ENCODE results near the gene LMTK2.

The LMTK2 gene

DNA sequence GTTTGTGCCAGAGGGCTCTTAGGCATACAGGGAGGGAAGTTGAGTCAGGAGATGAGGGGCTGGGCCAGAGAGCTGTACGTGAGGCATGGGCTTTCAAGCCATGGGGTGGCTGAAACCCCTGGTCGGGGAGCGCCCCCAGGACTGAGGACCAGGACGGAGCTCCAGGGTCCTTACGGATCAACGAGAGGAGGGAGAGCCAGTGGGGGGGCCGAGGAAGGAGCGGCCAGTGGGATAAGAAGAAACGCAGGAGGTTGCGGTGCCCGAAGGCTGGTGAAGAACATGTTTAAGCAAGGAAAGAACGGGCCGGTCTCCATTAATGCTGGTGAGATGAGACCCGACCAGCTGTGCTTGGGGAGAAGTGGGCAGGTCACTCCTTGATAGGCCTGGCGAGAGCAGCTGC is 61.0 kb downstream of the LMTK2 start:
- TF ChIP-seq, protein P1, sequence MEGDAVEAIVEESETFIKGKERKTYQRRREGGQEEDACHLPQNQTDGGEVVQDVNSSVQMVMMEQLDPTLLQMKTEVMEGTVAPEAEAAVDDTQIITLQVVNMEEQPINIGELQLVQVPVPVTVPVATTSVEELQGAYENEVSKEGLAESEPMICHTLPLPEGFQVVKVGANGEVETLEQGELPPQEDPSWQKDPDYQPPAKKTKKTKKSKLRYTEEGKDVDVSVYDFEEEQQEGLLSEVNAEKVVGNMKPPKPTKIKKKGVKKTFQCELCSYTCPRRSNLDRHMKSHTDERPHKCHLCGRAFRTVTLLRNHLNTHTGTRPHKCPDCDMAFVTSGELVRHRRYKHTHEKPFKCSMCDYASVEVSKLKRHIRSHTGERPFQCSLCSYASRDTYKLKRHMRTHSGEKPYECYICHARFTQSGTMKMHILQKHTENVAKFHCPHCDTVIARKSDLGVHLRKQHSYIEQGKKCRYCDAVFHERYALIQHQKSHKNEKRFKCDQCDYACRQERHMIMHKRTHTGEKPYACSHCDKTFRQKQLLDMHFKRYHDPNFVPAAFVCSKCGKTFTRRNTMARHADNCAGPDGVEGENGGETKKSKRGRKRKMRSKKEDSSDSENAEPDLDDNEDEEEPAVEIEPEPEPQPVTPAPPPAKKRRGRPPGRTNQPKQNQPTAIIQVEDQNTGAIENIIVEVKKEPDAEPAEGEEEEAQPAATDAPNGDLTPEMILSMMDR (IDR thresholded peaks at IDR 0.05; ENCODE audit: insufficient read depth, missing control alignments): no peak
- DNase-seq (ENCODE audit: insufficient read length, low spot score): no peak
- FAIRE-seq: no peak

DNA sequence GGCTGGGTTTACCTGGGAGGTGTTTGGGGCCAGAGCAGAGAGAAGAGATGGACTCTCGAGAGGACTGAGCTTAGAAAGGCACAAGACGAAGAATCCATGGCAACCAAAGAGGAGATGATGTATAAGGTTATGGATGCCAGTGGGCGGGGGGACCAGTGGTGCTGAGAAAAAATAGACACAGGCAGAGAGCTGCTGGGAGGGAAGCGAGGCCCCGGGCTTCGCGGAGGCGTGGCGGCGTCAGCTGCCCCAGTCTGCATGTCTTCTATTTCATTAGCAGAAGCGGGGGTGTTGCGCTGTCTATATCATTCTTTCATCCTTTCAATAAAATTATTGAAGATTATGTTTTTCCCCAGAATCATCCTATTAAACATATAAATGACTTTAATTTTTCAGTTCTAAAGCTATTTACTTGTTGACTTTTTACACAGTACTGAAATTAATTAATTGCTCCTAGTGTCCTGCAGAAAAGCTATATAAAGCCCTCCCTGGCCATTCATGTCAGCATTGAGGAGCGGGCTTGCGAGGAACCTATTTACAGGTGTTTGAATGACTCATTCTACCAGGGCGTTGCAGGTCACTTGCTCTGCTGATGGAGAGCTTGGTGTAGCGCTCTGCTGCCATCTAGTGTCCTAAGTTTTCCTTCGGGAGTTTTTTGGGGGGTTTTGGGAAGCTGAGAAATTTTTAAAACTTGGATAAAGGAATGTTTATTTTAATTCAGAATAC is 61.7 kb downstream of the LMTK2 start:
- DNase-seq (ENCODE audit: insufficient read length, low spot score): no peak
- TF ChIP-seq, protein P1 (IDR thresholded peaks at IDR 0.05; ENCODE audit: insufficient read depth, missing control alignments): peak; percentile 68
- no peak for FAIRE-seq

DNA sequence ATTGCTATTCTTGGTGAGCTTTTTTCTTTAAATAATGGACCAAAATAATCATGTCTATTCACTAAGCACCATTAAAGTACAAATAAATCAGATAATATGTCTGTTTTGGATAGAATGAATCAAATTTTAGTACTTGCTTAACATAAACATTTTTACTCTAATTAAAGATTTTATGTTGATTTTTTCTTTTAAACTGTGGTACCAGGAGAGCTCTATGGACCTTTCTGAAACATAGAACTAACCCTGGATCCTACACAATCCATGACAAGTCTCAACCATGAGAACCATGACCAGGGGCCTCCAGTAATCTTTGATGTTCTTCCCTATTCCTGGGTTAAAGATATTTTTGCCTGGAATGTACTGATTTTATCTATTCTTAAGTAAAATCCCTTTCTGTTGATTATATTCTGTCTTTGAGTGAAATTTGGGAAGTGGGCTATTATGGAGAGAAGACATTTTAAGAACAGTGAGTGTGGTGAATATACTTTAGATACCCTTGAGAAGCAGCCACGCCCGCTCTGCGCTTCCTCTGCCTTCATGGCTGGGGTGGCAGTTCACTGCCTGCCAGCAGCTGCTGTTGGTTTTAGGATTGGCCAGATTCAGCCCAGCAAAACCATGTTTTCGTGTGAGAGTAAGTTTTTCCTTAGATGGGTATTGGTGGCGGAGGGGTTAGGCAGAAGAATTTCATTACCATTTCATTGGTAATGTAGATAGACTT is 62.4 kb downstream of the LMTK2 start:
- TF ChIP-seq, protein P1 (IDR thresholded peaks at IDR 0.05; ENCODE audit: insufficient read depth, missing control alignments): no peak
- FAIRE-seq (no peak), DNase-seq (ENCODE audit: insufficient read length, low spot score) (no peak)

DNA sequence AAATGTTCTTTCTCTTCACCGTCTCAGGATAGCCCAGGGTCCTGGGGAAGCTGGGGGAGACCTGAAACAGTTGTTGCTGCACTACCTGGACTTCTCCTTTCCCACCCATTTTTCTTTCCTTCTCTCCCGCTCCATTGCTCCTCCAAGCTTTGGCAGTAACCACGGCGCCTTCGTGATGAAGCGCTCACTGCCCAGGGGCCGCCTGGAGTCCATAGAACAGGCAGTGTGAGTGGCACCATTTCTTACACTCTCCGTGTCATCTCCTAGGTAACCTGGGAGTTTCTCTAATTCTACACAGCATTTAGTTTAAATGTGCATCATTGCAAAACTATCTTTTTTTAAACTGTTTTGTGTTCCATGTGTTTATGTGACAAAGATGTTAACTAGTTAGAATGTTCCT is 64.3 kb downstream of the LMTK2 start:
- no peak for FAIRE-seq
- TF ChIP-seq, protein P1 (IDR thresholded peaks at IDR 0.05; ENCODE audit: insufficient read depth, missing control alignments): no peak
- no peak for DNase-seq (ENCODE audit: insufficient read length, low spot score)

DNA sequence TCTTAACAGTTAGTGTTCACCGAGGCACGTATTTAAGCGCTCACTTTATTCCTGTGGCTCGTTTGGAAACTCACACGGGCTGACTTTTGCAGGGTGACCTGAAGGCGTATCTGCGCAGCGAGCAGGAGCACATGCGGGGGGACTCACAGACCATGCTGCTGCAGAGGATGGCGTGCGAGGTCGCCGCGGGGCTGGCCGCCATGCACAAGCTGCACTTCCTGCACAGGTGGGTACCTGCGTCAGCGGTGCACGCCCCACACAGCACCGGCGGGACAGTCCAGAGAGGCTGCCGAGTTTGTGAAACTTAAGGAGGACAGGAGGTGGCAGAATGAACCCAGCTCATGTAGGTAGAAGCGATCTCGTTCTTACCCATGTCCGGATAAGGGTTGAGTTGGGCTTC is 64.8 kb downstream of the LMTK2 start:
- FAIRE-seq: no peak
- TF ChIP-seq, protein P1 (IDR thresholded peaks at IDR 0.05; ENCODE audit: insufficient read depth, missing control alignments): no peak
- DNase-seq (ENCODE audit: insufficient read length, low spot score): no peak

DNA sequence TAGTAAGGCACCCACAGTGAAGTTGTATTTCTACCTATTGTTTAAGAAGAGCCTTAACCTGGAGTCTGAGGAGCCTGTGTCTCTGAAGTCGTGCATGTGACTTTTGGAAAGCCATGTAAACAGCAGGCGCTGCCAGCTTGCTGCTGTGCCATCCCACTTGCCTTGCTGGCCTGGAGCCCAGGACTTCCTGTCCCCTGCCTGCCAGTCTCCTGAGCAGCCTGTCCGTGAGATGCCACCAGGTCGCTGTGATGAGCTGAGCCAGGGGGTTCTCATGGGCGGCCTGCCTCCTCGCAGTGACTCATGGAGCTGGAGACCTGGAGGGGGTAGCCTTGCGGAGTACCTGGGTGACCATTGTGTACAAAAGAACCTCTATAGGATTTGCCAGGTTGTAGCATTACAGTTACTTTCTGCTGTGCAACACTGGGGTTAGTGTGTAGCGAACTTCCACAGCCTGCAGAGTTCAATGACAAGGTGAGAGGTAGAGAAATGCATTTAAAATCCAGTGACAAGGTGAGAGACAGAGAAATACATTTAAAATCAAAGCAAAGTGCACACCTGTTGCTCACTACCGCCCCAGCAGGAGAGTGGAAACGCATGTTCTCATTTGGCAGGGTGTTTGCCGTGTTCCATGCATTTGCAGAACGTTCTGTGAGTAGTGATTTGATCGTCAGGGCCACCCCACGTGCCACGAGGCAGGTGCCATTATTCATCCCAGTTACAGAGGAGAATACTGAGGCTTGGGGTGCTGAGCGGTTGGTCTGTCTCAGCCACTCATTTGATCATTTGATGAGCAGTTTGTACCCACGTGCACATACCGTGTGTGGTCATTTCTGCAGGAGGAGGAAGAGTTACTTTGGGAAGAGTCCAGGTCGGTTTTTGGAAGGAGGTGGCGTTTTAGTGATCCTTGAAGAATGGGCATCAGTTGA is 67.9 kb downstream of the LMTK2 start:
- DNase-seq (ENCODE audit: insufficient read length, low spot score) (no peak), FAIRE-seq (no peak)
- TF ChIP-seq, protein P1 (IDR thresholded peaks at IDR 0.05; ENCODE audit: insufficient read depth, missing control alignments): no peak

Data from D721Med (cell line).